B cell (primary cell): Measurements from ENCODE around the gene PCIF1. TPM values are rescaled to one million over a fixed set of nuclear protein-coding genes. Genes with fewer than 3 reads are reported as not detected.

Experiments
- ATAC-seq: fragments of 200-7000 bp; cut with Tn5 transposase; one replicate; pipeline ENCODE4 v1.10.0; 2021; ENCODE audit warnings: low read depth, mild to moderate bottlenecking, moderate number of reproducible peaks, moderate library complexity
- CTCF ChIA-PET: fragments of 350-600 bp; sonication (Branson Sonifier 250); formaldehyde crosslinking; loops from one replicate; lab custom pipeline; 2021; ENCODE audit warnings: antibody characterized with exemption, inconsistent platforms; lab: Charles Lee
- POLR2A ChIA-PET: fragments of 350-600 bp; sonication (Branson Sonifier 250); formaldehyde crosslinking; loops from one replicate; lab custom pipeline; 2021; ENCODE audit warnings: antibody characterized with exemption; lab: Charles Lee
- DNase-seq: peaks from one replicate; pipeline ENCODE4 v3.0.0; 2013
- H2AFZ ChIP-seq: 2 replicates; pipeline ENCODE4 v1.6.1; 2012; ENCODE audit warnings: mild to moderate bottlenecking, low read depth, low read length; ENCODE audit not compliant: insufficient read depth, poor library complexity, severe bottlenecking
- H3K27ac ChIP-seq, 2 donors: 1 replicate in 1 of 2; 2 replicates in 1 of 2; pipeline ENCODE4 v1.5.1; 2012 to 2013; ENCODE audit warnings: low read length in 2 of 2, mild to moderate bottlenecking in 2 of 2, moderate library complexity in 1 of 2
- H3K27me3 ChIP-seq, 4 experiments: fragments of 200-600 bp in 1 of 4; sonication (generic) in 1 of 4; replicated peaks in 1 of 4; 1 replicate in 2 of 4; 2 replicates in 2 of 4; pipeline versions ENCODE4 v1.6.1 to v1.7.0; 2013 to 2016; ENCODE audit warnings: low read length in 3 of 4, mild to moderate bottlenecking in 2 of 4, mixed read lengths in 1 of 4, moderate library complexity in 1 of 4; ENCODE audit not compliant: insufficient read depth in 4 of 4, control insufficient read depth in 3 of 4; ENCODE audit errors: control extremely low read depth in 1 of 4
- H3K36me3 ChIP-seq, 2 experiments: replicated peaks in 1 of 2; 1 replicate in 1 of 2; 2 replicates in 1 of 2; pipeline versions ENCODE4 v1.6.1 to v1.7.1; 2013; ENCODE audit warnings: low read length in 1 of 2; ENCODE audit not compliant: insufficient read depth in 2 of 2, control insufficient read depth in 1 of 2; ENCODE audit errors: control extremely low read depth in 1 of 2, extremely low read depth in 1 of 2
- H3K4me1 ChIP-seq, 2 donors: fragments of 200-600 bp in 1 of 2; sonication (generic) in 1 of 2; 1 replicate in 1 of 2; 2 replicates in 1 of 2; pipeline versions ENCODE4 v1.5.1 to v1.6.1; 2013 to 2017; ENCODE audit warnings: low read length in 2 of 2; ENCODE audit not compliant: control insufficient read depth in 2 of 2, insufficient read depth in 2 of 2
- H3K4me2 ChIP-seq: replicated peaks from 2 replicates; pipeline ENCODE3; 2012; ENCODE audit warnings: mild to moderate bottlenecking, low read depth, low read length; ENCODE audit not compliant: poor library complexity, severe bottlenecking
- H3K4me3 ChIP-seq, 5 experiments: fragments of 200-600 bp in 1 of 5; sonication (generic) in 1 of 5; 1 replicate in 3 of 5; 2 replicates in 2 of 5; pipeline versions ENCODE4 v1.5.1 to v1.7.0; 2011 to 2016; ENCODE audit warnings: low read length in 4 of 5, mild to moderate bottlenecking in 4 of 5, low read depth in 2 of 5, control low read depth in 1 of 5, moderate library complexity in 1 of 5; ENCODE audit not compliant: insufficient read depth in 1 of 5; ENCODE audit errors: control extremely low read depth in 1 of 5, extremely low read depth in 1 of 5
- H3K79me2 ChIP-seq: fragments of 200-600 bp; sonication (generic); one replicate; pipeline ENCODE4 v1.6.0; 2016; ENCODE audit warnings: low read length; ENCODE audit not compliant: control insufficient read depth, insufficient read depth
- H3K9ac ChIP-seq: fragments of 200-600 bp; sonication (generic); 2 replicates; pipeline ENCODE4 v1.6.1; 2017; ENCODE audit warnings: mild to moderate bottlenecking, low read length, moderate library complexity
- H3K9me3 ChIP-seq, 3 donors: one replicate each; pipeline versions ENCODE4 v1.6.1 to v1.7.1; 2013; ENCODE audit warnings: low read length in 2 of 3; ENCODE audit not compliant: control insufficient read depth in 2 of 3, insufficient read depth in 1 of 3; ENCODE audit errors: control extremely low read depth in 1 of 3
- H4K20me1 ChIP-seq: 2 replicates; pipeline ENCODE4 v1.6.0; 2012; ENCODE audit warnings: mild to moderate bottlenecking, low read length; ENCODE audit not compliant: insufficient read depth, control insufficient read depth, poor library complexity, severe bottlenecking
- H3K27ac Mint-ChIP-seq: one replicate; pipeline ENCODE4 v1.8.0; 2021; ENCODE audit warnings: mixed read lengths
- H3K27me3 Mint-ChIP-seq: one replicate; pipeline ENCODE4 v1.8.0; 2021; ENCODE audit warnings: mixed read lengths
- H3K4me1 Mint-ChIP-seq: one replicate; pipeline ENCODE4 v1.8.0; 2021; ENCODE audit warnings: mixed read lengths
- H3K4me3 Mint-ChIP-seq: one replicate; pipeline ENCODE4 v1.8.0; 2021; ENCODE audit warnings: mixed read lengths
- H3K9me3 Mint-ChIP-seq: one replicate; pipeline ENCODE4 v1.8.0; 2022; ENCODE audit warnings: mixed read lengths; ENCODE audit not compliant: insufficient read depth
- EZH2 ChIP-seq: IDR thresholded peaks from 2 replicates; pipeline ENCODE4 v1.6.1; 2012; ENCODE audit warnings: borderline replicate concordance, low read depth, mild to moderate bottlenecking, moderate library complexity, low read length; ENCODE audit not compliant: insufficient read depth, poor library complexity, severe bottlenecking
- WGBS: methylation state at CpG from one replicate; pipeline ENCODE4 v1.1.5; 2013; ENCODE audit warnings: missing lambda C conversion rate; ENCODE audit not compliant: insufficient coverage; 5-methylcytosine and 5-hydroxymethylcytosine counted together
- intact Hi-C: fragments of 100-400 bp; cut with micrococcal nuclease; formaldehyde crosslinking; loops from one replicate; pipeline ENCODE4 v1.10.0; 2022
- polyA plus RNA-seq: library from polyadenylated mRNA; depleted of rRNA; stranded (reverse); fragments of >200 nt; gene quantifications from 2 replicates; pipeline ENCODE4 v1.2.3, GENCODE V29; 2012
- total RNA-seq, 2 donors: library from RNA; stranded (reverse); fragments of 120-200 nt in 1 of 2; gene quantifications; 1 replicate in 1 of 2; 2 replicates in 1 of 2; pipeline versions ENCODE4 v1.2.3 to v1.2.4, GENCODE V29; 2013 to 2022
- TF ChIP-seq, protein P1 (sequence below): fragments of 200-600 bp; IDR thresholded peaks from one replicate; pipeline ENCODE4 v1.8.0; 2022; ENCODE audit warnings: antibody characterized with exemption, mild to moderate bottlenecking

Gene PCIF1
- total and polyA plus RNA-seq, 2 donors (not counting 1 experiment from before 2014, with no cell fraction given) = 74.2 to 79.2 TPM

DNA sequence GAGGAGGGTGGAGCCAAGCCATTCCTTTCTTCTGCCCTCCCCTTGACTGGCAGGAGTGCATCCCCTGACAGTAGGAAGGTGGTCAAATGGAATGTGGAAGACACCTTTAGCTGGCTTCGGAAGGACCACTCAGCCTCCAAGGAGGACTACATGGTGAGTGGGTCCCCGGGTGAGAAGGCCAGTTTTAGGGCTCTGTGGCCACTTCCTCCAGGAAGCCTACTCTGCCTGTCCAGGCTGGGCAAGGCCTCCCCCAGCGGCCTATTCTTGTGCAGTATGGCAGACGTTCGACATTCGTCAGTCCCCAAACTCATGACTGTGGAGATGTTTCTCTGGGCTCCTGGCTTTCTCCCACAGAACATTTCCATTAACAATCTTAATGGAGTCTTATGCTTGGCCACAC is 9.1 kb downstream of the PCIF1 start:
- no peak overlapping the region for H3K4me2 ChIP-seq
- H3K4me1 ChIP-seq = no peaks in the 10 kb centered on the region

DNA sequence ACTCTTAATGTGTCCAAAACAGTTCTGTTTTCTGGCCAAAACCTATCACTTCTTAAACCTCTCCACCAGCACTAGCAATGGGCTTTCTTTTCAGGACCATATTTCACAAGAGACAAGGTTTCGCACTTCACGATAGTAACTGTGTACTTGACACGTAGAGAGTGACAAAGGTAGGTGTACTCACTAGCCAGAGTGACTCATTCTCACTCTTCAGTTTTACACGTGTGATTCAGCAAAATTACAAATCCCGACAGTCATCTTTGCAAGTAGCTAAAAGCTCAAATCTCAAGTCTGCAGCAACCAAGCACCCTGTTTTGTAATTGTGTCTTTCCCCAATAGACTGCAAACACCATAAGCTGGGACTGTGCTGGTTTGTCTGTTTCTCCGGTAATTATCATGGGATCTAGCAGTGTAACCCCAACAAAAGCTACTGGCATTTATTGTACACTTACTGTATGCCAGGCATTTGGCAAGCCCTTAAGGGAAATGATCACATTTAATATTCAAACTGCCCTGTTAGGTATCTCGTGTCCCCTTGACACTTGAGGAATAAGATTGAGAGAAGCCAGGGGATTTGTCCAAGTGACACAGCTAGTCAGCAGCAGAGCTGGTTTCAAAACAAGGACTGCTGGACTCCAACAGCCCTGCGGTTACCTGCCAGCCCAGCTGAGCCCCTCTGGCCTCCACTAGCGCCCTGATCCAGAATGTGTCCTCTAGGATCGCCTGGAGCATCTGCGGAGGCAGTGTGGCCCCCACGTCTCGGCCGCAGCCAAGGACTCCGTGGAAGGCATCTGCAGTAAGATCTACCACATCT is 9.9 kb downstream of the PCIF1 start:
- Histone ChIP-seq H3K27me3 (no peaks in the 10 kb centered on the region), H3K27ac (no peak overlapping the region), H3K4me3 (no peak overlapping the region), H4K20me1 (peaks cover 17% of the 10 kb centered on the region), H3K9ac (no peak overlapping the region), H3K4me2 (no peak overlapping the region), H2AFZ (no peak overlapping the region), H3K9me3 (no peaks in the 10 kb centered on the region), H3K79me2 (peaks cover under 1% of the 10 kb centered on the region), H3K36me3 (peaks cover 2 to 92% of the 10 kb centered on the region in 2 experiments), H3K4me1 (no peaks in the 10 kb centered on the region)
- intact Hi-C loops = no loop called here
- TF ChIP-seq EZH2 = no peak
- TF ChIP-seq, protein P1, sequence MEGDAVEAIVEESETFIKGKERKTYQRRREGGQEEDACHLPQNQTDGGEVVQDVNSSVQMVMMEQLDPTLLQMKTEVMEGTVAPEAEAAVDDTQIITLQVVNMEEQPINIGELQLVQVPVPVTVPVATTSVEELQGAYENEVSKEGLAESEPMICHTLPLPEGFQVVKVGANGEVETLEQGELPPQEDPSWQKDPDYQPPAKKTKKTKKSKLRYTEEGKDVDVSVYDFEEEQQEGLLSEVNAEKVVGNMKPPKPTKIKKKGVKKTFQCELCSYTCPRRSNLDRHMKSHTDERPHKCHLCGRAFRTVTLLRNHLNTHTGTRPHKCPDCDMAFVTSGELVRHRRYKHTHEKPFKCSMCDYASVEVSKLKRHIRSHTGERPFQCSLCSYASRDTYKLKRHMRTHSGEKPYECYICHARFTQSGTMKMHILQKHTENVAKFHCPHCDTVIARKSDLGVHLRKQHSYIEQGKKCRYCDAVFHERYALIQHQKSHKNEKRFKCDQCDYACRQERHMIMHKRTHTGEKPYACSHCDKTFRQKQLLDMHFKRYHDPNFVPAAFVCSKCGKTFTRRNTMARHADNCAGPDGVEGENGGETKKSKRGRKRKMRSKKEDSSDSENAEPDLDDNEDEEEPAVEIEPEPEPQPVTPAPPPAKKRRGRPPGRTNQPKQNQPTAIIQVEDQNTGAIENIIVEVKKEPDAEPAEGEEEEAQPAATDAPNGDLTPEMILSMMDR = no peak
- CTCF ChIA-PET = interaction anchor here (2.6 kb wide), 1 partner anchor 26 kb away, joined by 9 read pairs; no protein-coding TSS in a partner anchor
- WGBS = 88% methylated on average over 13 of the region's 15 CpGs
- peaks cover 3% of the 10 kb centered on the region for H3K4me1 Mint-ChIP-seq
- no peak for DNase-seq
- H3K27me3 Mint-ChIP-seq = no peaks in the 10 kb centered on the region
- no peak overlapping the region for H3K27ac Mint-ChIP-seq
- ATAC-seq = no peak
- POLR2A ChIA-PET = no interaction called here
- H3K4me3 Mint-ChIP-seq = no peak overlapping the region
- no peaks in the 10 kb centered on the region for H3K9me3 Mint-ChIP-seq

More for the DNA sequence above, 9.1 kb downstream of the PCIF1 start:
- H3K9ac ChIP-seq = no peak overlapping the region
- intact Hi-C loops = no loop called here
- no peak for ATAC-seq
- H3K4me3 ChIP-seq = no peak overlapping the region
- H4K20me1 ChIP-seq = peaks cover 22% of the 10 kb centered on the region
- H3K9me3 Mint-ChIP-seq = no peaks in the 10 kb centered on the region
- peaks cover 8% of the 10 kb centered on the region for H3K79me2 ChIP-seq
- H3K4me3 Mint-ChIP-seq = no peak overlapping the region
- WGBS = 95% methylated on average over 5 of the region's 6 CpGs
- CTCF ChIA-PET = interaction anchor here (2.6 kb wide), 1 partner anchor 27 kb away, joined by 9 read pairs; no protein-coding TSS in a partner anchor
- no peaks in the 10 kb centered on the region for H3K9me3 ChIP-seq
- no peak overlapping the region for H3K27ac ChIP-seq
- no peak overlapping the region for H2AFZ ChIP-seq
- no peaks in the 10 kb centered on the region for H3K27me3 Mint-ChIP-seq
- POLR2A ChIA-PET = no interaction called here
- no peak overlapping the region for H3K27ac Mint-ChIP-seq
- H3K27me3 ChIP-seq = no peaks in the 10 kb centered on the region
- TF ChIP-seq, protein P1 = no peak
- TF ChIP-seq EZH2 = no peak
- H3K4me1 Mint-ChIP-seq = peaks cover 2% of the 10 kb centered on the region
- H3K36me3 ChIP-seq = peaks cover 2 to 92% of the 10 kb centered on the region in 2 experiments
- DNase-seq = no peak
